Activated CD4-positive, alpha-beta T cell treated with anti-CD3 and anti-CD28 coated beads, Interleukin-2, amount 10 ng/mL, durations not matched to agents 24 days and 14 days (primary cell): ENCODE measurements around the gene FLRT1. TPM values are rescaled to one million over a fixed set of nuclear protein-coding genes. Genes with fewer than 3 reads are reported as not detected.

ENCODE experiments used
- DNase-seq: peaks from one replicate; pipeline ENCODE4 v3.0.0; 2022
- H3K27ac Mint-ChIP-seq: one replicate; pipeline ENCODE4 v1.8.0; 2022; ENCODE audit warnings: mild to moderate bottlenecking, mixed read lengths
- H3K27me3 Mint-ChIP-seq: one replicate; pipeline ENCODE4 v1.8.0; 2022; ENCODE audit warnings: mixed read lengths
- H3K36me3 Mint-ChIP-seq: one replicate; pipeline ENCODE4 v1.8.0; 2022; ENCODE audit warnings: low read depth, mild to moderate bottlenecking, mixed read lengths
- H3K4me1 Mint-ChIP-seq: one replicate; pipeline ENCODE4 v1.8.0; 2021; ENCODE audit warnings: mixed read lengths
- H3K4me3 Mint-ChIP-seq: one replicate; pipeline ENCODE4 v1.8.0; 2022; ENCODE audit warnings: mild to moderate bottlenecking, moderate library complexity, mixed read lengths
- H3K9me3 Mint-ChIP-seq: one replicate; pipeline ENCODE4 v1.8.0; 2021; ENCODE audit warnings: mixed read lengths
- intact Hi-C: fragments of 100-400 bp; cut with micrococcal nuclease; formaldehyde crosslinking; loops from one replicate; pipeline ENCODE4 v1.15.1; 2023
- total RNA-seq: library from RNA; stranded (reverse); gene quantifications from 2 replicates; pipeline ENCODE4 v1.2.3, GENCODE V29; 2022

Gene FLRT1
- total RNA-seq, 1 donor from 2014 or later, result not detected

GRCh38 chr11:64023712-64024710 is 11.7 kb upstream of the FLRT1 start:
- H3K36me3 Mint-ChIP-seq, result no peaks in the 10 kb centered on the region
- H3K4me1 Mint-ChIP-seq, result no peaks in the 10 kb centered on the region
- H3K27ac Mint-ChIP-seq, result no peak overlapping the region
- H3K9me3 Mint-ChIP-seq, result no peaks in the 10 kb centered on the region
- peaks cover 6% of the 10 kb centered on the region for H3K27me3 Mint-ChIP-seq
- H3K4me3 Mint-ChIP-seq, result no peak overlapping the region
- DNase-seq, result no peak
- intact Hi-C loops, result no loop called here

- Mint-ChIP-seq H3K4me1 (no peaks in the 10 kb centered on the region), H3K36me3 (no peaks in the 10 kb centered on the region), H3K9me3 (no peaks in the 10 kb centered on the region), H3K27ac (no peak overlapping the region), H3K27me3 (peaks cover 6% of the 10 kb centered on the region), H3K4me3 (no peak overlapping the region)
- DNase-seq, result no peak
- intact Hi-C loops, result no loop called here
Measured at GRCh38 chr11:64025205-64025604, 10.5 kb upstream of the FLRT1 start.

- Mint-ChIP-seq H3K27me3 (peaks cover 6% of the 10 kb centered on the region), H3K9me3 (no peaks in the 10 kb centered on the region), H3K4me3 (no peak overlapping the region), H3K27ac (no peak overlapping the region), H3K4me1 (no peaks in the 10 kb centered on the region), H3K36me3 (no peaks in the 10 kb centered on the region)
- intact Hi-C loops, result no loop called here
- no peak for DNase-seq
Measured at GRCh38 chr11:64026575-64027205, 9.0 kb upstream of the FLRT1 start.

DNA sequence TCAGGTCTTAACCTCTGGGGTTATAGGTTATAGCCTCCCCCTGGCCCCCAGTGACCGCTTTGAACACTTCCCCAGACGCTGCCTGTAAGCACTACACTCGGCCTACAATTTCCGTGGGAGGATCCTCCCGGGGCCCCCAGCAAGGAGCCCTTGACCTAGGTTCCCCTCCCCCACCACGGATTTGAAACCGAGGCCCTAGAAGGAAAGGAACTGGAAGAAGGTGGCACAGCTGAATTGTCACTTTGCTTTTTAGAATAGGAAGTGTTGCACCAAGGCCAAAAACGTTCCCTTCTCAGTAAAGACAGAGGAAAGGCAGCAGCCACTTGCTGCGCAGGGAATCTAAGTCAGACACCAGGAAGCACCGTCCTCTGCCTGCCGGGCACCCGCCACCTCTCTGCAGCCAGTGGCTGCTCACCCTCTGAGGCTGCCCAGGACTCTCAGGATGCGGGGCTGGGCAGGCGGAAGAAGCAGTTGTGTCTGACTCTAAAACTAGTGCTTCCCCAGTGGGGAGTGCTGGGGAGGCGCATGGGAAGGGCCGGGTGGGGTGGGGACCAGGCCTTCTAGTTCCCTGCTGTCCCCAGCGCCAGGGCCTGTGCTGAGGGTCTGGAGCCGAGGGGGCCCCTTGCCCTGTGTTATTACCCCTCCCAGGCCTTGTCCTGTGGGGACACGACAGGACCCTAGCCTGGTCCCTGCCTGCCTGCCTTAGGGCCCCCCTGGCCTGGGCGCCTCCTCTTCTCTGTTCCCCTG is 7.9 kb upstream of the FLRT1 start:
- no peak for DNase-seq
- H3K27ac Mint-ChIP-seq, result no peak overlapping the region
- H3K36me3 Mint-ChIP-seq, result no peaks in the 10 kb centered on the region
- intact Hi-C loops, result no loop called here
- H3K27me3 Mint-ChIP-seq, result peaks cover 9% of the 10 kb centered on the region
- no peak overlapping the region for H3K4me3 Mint-ChIP-seq
- no peaks in the 10 kb centered on the region for H3K4me1 Mint-ChIP-seq
- H3K9me3 Mint-ChIP-seq, result no peaks in the 10 kb centered on the region

DNA sequence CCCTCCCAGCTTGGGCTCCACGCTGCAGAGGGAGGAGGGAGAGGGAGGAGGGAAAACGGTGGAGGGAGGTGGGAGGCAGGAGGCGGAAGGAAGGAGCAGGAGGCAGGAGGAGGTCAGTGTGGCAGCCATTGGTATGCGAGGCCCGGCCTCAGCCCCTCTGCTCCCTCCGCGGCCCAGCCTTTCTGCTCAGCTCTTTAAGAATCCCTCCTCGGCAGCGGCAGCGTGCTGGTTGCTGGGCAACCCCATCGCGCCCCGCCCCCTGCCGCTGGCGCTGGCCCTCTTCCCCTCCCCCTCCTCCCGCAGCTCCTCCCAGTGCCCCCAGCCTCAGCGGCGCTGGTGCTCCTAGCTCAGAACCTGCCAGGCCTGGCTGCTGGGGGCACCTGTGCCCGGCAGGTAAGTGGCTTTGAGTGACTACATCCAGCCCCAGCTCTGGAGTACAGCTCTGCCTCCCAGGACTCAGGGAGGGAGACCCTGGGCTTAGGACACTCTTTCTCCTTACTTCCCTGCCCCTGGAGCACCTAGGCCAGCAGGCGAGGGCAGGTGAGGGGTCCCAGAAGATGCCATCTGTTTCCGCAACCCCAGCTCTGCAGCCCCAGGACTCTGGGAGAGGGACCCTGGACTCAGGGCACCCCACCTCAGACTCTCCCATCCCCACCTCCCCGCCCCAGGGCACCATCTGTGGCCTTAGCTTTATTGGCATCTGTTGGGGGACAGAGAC is 7.2 kb upstream of the FLRT1 start:
- no peaks in the 10 kb centered on the region for H3K4me1 Mint-ChIP-seq
- H3K4me3 Mint-ChIP-seq, result no peak overlapping the region
- peaks cover 10% of the 10 kb centered on the region for H3K27me3 Mint-ChIP-seq
- H3K9me3 Mint-ChIP-seq, result no peaks in the 10 kb centered on the region
- H3K27ac Mint-ChIP-seq, result no peak overlapping the region
- DNase-seq, result peak; percentile 61
- intact Hi-C loops, result no loop called here
- no peaks in the 10 kb centered on the region for H3K36me3 Mint-ChIP-seq

GRCh38 chr11:64029773-64030172 is 6.0 kb upstream of the FLRT1 start:
- intact Hi-C loops, result no loop called here
- no peaks in the 10 kb centered on the region for H3K36me3 Mint-ChIP-seq
- H3K27me3 Mint-ChIP-seq, result peaks cover 19% of the 10 kb centered on the region
- H3K4me3 Mint-ChIP-seq, result no peak overlapping the region
- no peaks in the 10 kb centered on the region for H3K9me3 Mint-ChIP-seq
- DNase-seq, result no peak
- H3K4me1 Mint-ChIP-seq, result no peaks in the 10 kb centered on the region
- H3K27ac Mint-ChIP-seq, result no peak overlapping the region

- H3K27me3 Mint-ChIP-seq, result peaks cover 24% of the 10 kb centered on the region
- no peak for DNase-seq
- H3K36me3 Mint-ChIP-seq, result no peaks in the 10 kb centered on the region
- no peaks in the 10 kb centered on the region for H3K9me3 Mint-ChIP-seq
- intact Hi-C loops, result no loop called here
- H3K27ac Mint-ChIP-seq, result no peak overlapping the region
- no peak overlapping the region for H3K4me3 Mint-ChIP-seq
- H3K4me1 Mint-ChIP-seq, result peaks cover 2% of the 10 kb centered on the region
Measured at GRCh38 chr11:64031001-64031400, 4.7 kb upstream of the FLRT1 start.

GRCh38 chr11:64032050-64032449 is 3.7 kb upstream of the FLRT1 start:
- no peak for DNase-seq
- no peak overlapping the region for H3K27ac Mint-ChIP-seq
- peaks cover 24% of the 10 kb centered on the region for H3K27me3 Mint-ChIP-seq
- H3K36me3 Mint-ChIP-seq, result no peaks in the 10 kb centered on the region
- intact Hi-C loops, result no loop called here
- no peak overlapping the region for H3K4me3 Mint-ChIP-seq
- H3K9me3 Mint-ChIP-seq, result no peaks in the 10 kb centered on the region
- H3K4me1 Mint-ChIP-seq, result peaks cover 2% of the 10 kb centered on the region

GRCh38 chr11:64034411-64034811 is 1.3 kb upstream of the FLRT1 start:
- H3K4me1 Mint-ChIP-seq, result peaks cover 2% of the 10 kb centered on the region
- H3K9me3 Mint-ChIP-seq, result no peaks in the 10 kb centered on the region
- H3K27ac Mint-ChIP-seq, result no peak overlapping the region
- intact Hi-C loops, result no loop called here
- no peak overlapping the region for H3K4me3 Mint-ChIP-seq
- H3K36me3 Mint-ChIP-seq, result no peaks in the 10 kb centered on the region
- no peak for DNase-seq
- H3K27me3 Mint-ChIP-seq, result peaks cover 31% of the 10 kb centered on the region

- DNase-seq, result no peak
- peak overlapping the region; percentile 65 for H3K27ac Mint-ChIP-seq
- no peaks in the 10 kb centered on the region for H3K9me3 Mint-ChIP-seq
- peaks cover 31% of the 10 kb centered on the region for H3K27me3 Mint-ChIP-seq
- peaks cover 2% of the 10 kb centered on the region for H3K4me1 Mint-ChIP-seq
- no peaks in the 10 kb centered on the region for H3K36me3 Mint-ChIP-seq
- intact Hi-C loops, result no loop called here
- peak overlapping the region; percentile 44 for H3K4me3 Mint-ChIP-seq
Measured at GRCh38 chr11:64035081-64035524, 628 bp upstream of the FLRT1 start.

DNA sequence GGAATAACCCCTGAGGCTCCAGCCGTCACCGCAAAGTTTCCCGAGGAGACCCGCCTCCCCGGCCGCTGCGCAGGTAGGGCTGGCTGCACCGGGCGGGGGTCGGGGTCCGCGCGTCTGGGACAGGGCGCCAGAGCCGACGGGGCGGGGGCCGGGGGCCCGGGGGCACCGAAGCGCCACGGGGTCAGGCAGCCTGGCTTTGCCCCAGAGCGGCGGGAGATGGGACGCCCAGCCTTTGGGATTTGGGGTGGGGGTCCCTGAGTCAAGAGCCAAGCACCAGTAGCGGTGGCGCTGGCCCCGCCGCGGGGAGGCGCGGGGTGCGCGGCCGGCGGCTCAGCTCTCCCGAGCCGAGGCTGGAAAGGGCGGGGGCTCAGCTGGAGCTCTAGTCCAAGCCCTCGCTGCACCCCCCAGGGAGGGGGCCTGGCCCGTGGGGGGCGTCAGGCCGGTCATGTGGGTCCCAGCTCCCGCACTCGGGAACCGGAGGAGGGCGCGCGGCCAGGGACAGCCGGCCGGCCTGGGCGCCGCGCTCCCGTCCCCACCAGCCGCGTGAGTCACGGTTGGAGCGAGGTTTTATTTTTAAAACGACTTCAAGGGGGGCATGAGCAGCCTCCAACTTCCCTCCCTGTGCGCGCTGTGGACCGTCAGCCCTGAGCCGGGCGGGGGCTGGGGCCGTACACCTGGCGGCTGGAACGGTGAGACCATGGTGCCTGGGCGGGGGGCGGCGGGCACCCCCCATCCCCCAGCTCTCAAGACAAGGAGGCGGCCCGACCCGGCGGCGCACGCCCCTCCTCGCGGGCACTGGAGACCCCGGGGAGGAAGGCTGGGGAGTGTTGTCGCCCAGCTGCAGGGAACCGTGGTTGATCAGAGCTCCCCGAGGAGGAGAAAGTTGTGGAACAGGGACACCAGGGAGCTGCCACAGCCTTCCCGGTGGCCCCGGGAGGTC is 626 bp downstream of the FLRT1 start:
- Mint-ChIP-seq H3K27ac (no peak overlapping the region), H3K27me3 (peaks cover 31% of the 10 kb centered on the region), H3K4me1 (peaks cover 2% of the 10 kb centered on the region), H3K9me3 (no peaks in the 10 kb centered on the region), H3K4me3 (no peak overlapping the region), H3K36me3 (no peaks in the 10 kb centered on the region)
- intact Hi-C loops, result no loop called here
- no peak for DNase-seq

DNA sequence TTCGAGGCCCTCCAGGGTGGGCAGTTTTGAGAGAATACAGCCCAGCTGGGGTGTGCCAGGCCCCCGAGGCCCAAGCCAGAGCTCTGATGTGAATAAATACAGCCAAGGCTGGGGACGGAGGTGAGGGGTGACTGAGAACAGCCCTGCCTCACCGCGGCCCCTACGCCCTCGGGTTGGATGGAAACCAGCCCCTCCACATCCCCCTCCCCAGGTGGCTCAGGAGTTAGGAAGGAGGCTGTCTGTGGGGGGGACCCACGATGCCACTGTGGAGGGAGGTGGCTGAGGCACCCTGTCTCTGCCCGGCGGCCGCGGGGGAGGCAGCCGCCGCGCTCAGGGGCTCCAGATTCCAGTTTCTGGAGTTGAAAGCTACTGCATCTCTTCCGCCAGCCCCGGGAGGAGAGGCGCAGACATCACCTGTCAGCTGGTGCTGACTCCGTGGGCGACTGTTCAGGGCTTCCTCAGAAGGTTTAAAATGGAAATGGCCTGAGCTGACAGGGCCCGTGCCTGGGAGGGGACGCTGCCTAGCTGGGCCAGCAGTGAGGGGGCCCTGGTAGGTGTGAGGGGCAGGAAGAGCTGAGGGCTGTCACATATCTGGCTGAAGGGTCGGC is 1.4 kb downstream of the FLRT1 start:
- H3K9me3 Mint-ChIP-seq, result no peaks in the 10 kb centered on the region
- no peak for DNase-seq
- no peaks in the 10 kb centered on the region for H3K36me3 Mint-ChIP-seq
- no peak overlapping the region for H3K4me3 Mint-ChIP-seq
- H3K27ac Mint-ChIP-seq, result no peak overlapping the region
- intact Hi-C loops, result no loop called here
- peaks cover 2% of the 10 kb centered on the region for H3K4me1 Mint-ChIP-seq
- H3K27me3 Mint-ChIP-seq, result peaks cover 31% of the 10 kb centered on the region
